H1 (cell line): ENCODE data around the gene ZNF284. TPM values are rescaled to one million over a fixed set of nuclear protein-coding genes. Genes with fewer than 3 reads are reported as not detected.

Experiments
- CTCF ChIA-PET: fragments of 300-600 bp; sonication (Branson Sonifier 250); formaldehyde crosslinking; loops from one replicate; lab custom pipeline; 2021; ENCODE audit not compliant: partially characterized antibody; lab: Charles Lee
- POLR2A ChIA-PET: fragments of 300-600 bp; sonication (Branson Sonifier 250); formaldehyde crosslinking; loops from one replicate; lab custom pipeline; 2021; ENCODE audit warnings: inconsistent platforms; ENCODE audit not compliant: partially characterized antibody; lab: Charles Lee
- DNase-seq, 2 experiments: peaks; one replicate each; pipeline versions ENCODE4 v3.0.0 to v3.0.0-alpha.2; 2010 to 2022; ENCODE audit warnings: low spot score in 2 of 2, low read depth in 1 of 2, mixed read lengths in 1 of 2
- FAIRE-seq: peaks from 2 replicates; lab custom pipeline; 2011; peaks lifted over from hg19 to GRCh38; lab: Jason Lieb, UNC
- H2AFZ ChIP-seq: 2 replicates; pipeline ENCODE4 v1.8.1; 2012; ENCODE audit warnings: low read length, inconsistent platforms
- H2AK5ac ChIP-seq: 2 replicates; pipeline ENCODE4 v1.6.1; 2013; ENCODE audit warnings: low read depth, low read length
- H2BK120ac ChIP-seq: replicated peaks from 2 replicates; pipeline ENCODE3; 2013; ENCODE audit warnings: low read depth, low read length, inconsistent platforms
- H2BK12ac ChIP-seq: 2 replicates; pipeline ENCODE4 v1.6.1; 2013; ENCODE audit warnings: low read depth, low read length
- H2BK15ac ChIP-seq: 2 replicates; pipeline ENCODE4 v1.6.1; 2013; ENCODE audit warnings: low read length
- H2BK20ac ChIP-seq: 2 replicates; pipeline ENCODE4 v1.6.1; 2013; ENCODE audit warnings: low read length
- H2BK5ac ChIP-seq: 2 replicates; pipeline ENCODE4 v1.6.1; 2013; ENCODE audit warnings: low read depth, low read length
- H3K14ac ChIP-seq: 2 replicates; pipeline ENCODE4 v1.6.1; 2013; ENCODE audit warnings: inconsistent platforms; ENCODE audit not compliant: insufficient read length
- H3K18ac ChIP-seq: 2 replicates; pipeline ENCODE4 v1.6.1; 2013; ENCODE audit warnings: low read length; ENCODE audit errors: extremely low read depth
- H3K23ac ChIP-seq: 2 replicates; pipeline ENCODE4 v1.6.1; 2013; ENCODE audit warnings: inconsistent platforms; ENCODE audit not compliant: insufficient read length
- H3K23me2 ChIP-seq: 2 replicates; pipeline ENCODE4 v1.6.1; 2013; ENCODE audit warnings: low read depth, low read length
- H3K27ac ChIP-seq: 2 replicates; pipeline ENCODE4 v1.6.1; 2011; ENCODE audit warnings: low read depth, low read length, inconsistent platforms
- H3K27me3 ChIP-seq, 4 experiments: replicated peaks in 1 of 4; 1 replicate in 1 of 4; 2 replicates in 3 of 4; pipeline versions ENCODE4 v1.6.1 to v1.8.1; 2011 to 2013; ENCODE audit warnings: low read length in 3 of 4, mild to moderate bottlenecking in 3 of 4, inconsistent platforms in 2 of 4, mixed read lengths in 2 of 4, moderate library complexity in 1 of 4; ENCODE audit not compliant: control insufficient read depth in 3 of 4, insufficient read depth in 3 of 4; ENCODE audit errors: extremely low read depth in 1 of 4
- H3K36me3 ChIP-seq, 4 experiments: 2 replicates each; pipeline versions ENCODE4 v1.6.1 to v1.8.1; 2011 to 2013; ENCODE audit warnings: mild to moderate bottlenecking in 4 of 4, low read length in 3 of 4, moderate library complexity in 2 of 4, control low read depth in 1 of 4, inconsistent platforms in 1 of 4; ENCODE audit not compliant: insufficient read depth in 4 of 4, control insufficient read depth in 2 of 4
- H3K4ac ChIP-seq: replicated peaks from 2 replicates; pipeline ENCODE3; 2013; ENCODE audit warnings: low read length, low read depth, mixed read lengths, inconsistent platforms; ENCODE audit not compliant: insufficient read length
- H3K4me1 ChIP-seq, 4 experiments: replicated peaks in 1 of 4; 1 replicate in 1 of 4; 2 replicates in 3 of 4; pipeline versions ENCODE4 v1.6.1 to v1.8.1; 2011 to 2013; ENCODE audit warnings: low read length in 3 of 4, inconsistent platforms in 2 of 4, mixed read lengths in 1 of 4; ENCODE audit not compliant: insufficient read depth in 4 of 4, control insufficient read depth in 3 of 4
- H3K4me2 ChIP-seq, 2 experiments: 2 replicates each; pipeline versions ENCODE4 v1.6.1 to v1.8.1; 2011 to 2013; ENCODE audit warnings: low read depth in 2 of 2, low read length in 2 of 2, control low read depth in 1 of 2, inconsistent platforms in 1 of 2, mild to moderate bottlenecking in 1 of 2; ENCODE audit not compliant: insufficient read depth in 1 of 2
- H3K4me3 ChIP-seq, 4 experiments: fragments of 200-600, 300-600 bp in 1 of 4; sonication (generic), shearing (Covaris generic), sonication (Bioruptor Twin) in 1 of 4; 2 replicates each; pipeline versions ENCODE4 v1.5.1 to v1.8.1; 2011 to 2016; ENCODE audit warnings: low read length in 4 of 4, low read depth in 3 of 4, control low read depth in 2 of 4, inconsistent platforms in 2 of 4, mild to moderate bottlenecking in 2 of 4, mixed read lengths in 1 of 4, moderate library complexity in 1 of 4; ENCODE audit not compliant: insufficient read depth in 2 of 4; ENCODE audit errors: extremely low read depth in 1 of 4
- H3K56ac ChIP-seq: replicated peaks from 2 replicates; pipeline ENCODE3; 2013; ENCODE audit warnings: low read depth, mild to moderate bottlenecking, mixed read lengths, low read length, inconsistent platforms; ENCODE audit not compliant: insufficient read length
- H3K79me1 ChIP-seq: 2 replicates; pipeline ENCODE4 v1.6.1; 2013; ENCODE audit warnings: low read depth, low read length, control low read depth
- H3K79me2 ChIP-seq, 2 experiments: 2 replicates each; pipeline versions ENCODE4 v1.6.1 to v1.8.1; 2012 to 2013; ENCODE audit warnings: low read length in 2 of 2, mild to moderate bottlenecking in 2 of 2, inconsistent platforms in 1 of 2; ENCODE audit not compliant: insufficient read depth in 2 of 2, control insufficient read depth in 1 of 2
- H3K9ac ChIP-seq, 4 experiments: replicated peaks in 1 of 4; 1 replicate in 1 of 4; 2 replicates in 3 of 4; pipeline versions ENCODE4 v1.6.1 to v1.8.1; 2011 to 2013; ENCODE audit warnings: low read depth in 3 of 4, low read length in 3 of 4, control low read depth in 2 of 4, mild to moderate bottlenecking in 2 of 4, moderate library complexity in 2 of 4, inconsistent platforms in 1 of 4; ENCODE audit errors: extremely low read depth in 1 of 4
- H3K9me3 ChIP-seq, 2 experiments: 2 replicates each; pipeline versions ENCODE4 v1.6.1 to v1.8.1; 2012 to 2013; ENCODE audit warnings: mild to moderate bottlenecking in 2 of 2, moderate library complexity in 2 of 2, control low read depth in 1 of 2, inconsistent platforms in 1 of 2, low read depth in 1 of 2, low read length in 1 of 2, mixed read lengths in 1 of 2; ENCODE audit not compliant: insufficient read depth in 2 of 2
- H4K20me1 ChIP-seq, 2 experiments: replicated peaks in 1 of 2; 2 replicates each; pipeline versions ENCODE3 to v1.8.1; 2011 to 2013; ENCODE audit warnings: inconsistent platforms in 2 of 2, low read length in 2 of 2, mild to moderate bottlenecking in 1 of 2; ENCODE audit not compliant: insufficient read depth in 2 of 2, control insufficient read depth in 1 of 2
- H4K5ac ChIP-seq: 2 replicates; pipeline ENCODE4 v1.6.1; 2013; ENCODE audit warnings: low read length, low read depth, mixed read lengths, inconsistent platforms; ENCODE audit not compliant: insufficient read length
- H4K8ac ChIP-seq: 2 replicates; pipeline ENCODE4 v1.8.0; 2013; ENCODE audit warnings: mild to moderate bottlenecking, moderate library complexity, low read length, inconsistent platforms; ENCODE audit not compliant: insufficient read depth; ENCODE audit errors: extremely low read depth
- H4K91ac ChIP-seq: replicated peaks from 2 replicates; pipeline ENCODE3; 2013; ENCODE audit warnings: low read length, mixed read lengths, inconsistent platforms; ENCODE audit not compliant: insufficient read length
- BRCA1 ChIP-seq: IDR thresholded peaks from 2 replicates; pipeline ENCODE4 v1.6.1; 2012; ENCODE audit warnings: low read depth, low read length, improper control_type of control experiment
- CHD1 ChIP-seq: IDR thresholded peaks from 2 replicates; pipeline ENCODE4 v1.6.1; 2012; ENCODE audit warnings: low read depth, low read length, improper control_type of control experiment
- EGR1 ChIP-seq: IDR thresholded peaks from 2 replicates; pipeline ENCODE4 v1.6.1; 2011; ENCODE audit warnings: low read depth, low read length, borderline replicate concordance
- NRF1 ChIP-seq: IDR thresholded peaks from 2 replicates; pipeline ENCODE4 v1.6.1; 2011; ENCODE audit warnings: mild to moderate bottlenecking, low read depth, low read length, improper control_type of control experiment
- POLR2A ChIP-seq, 2 experiments: IDR thresholded peaks; 1 replicate in 1 of 2; 2 replicates in 1 of 2; pipeline ENCODE4 v1.6.1; 2011; ENCODE audit warnings: low read depth in 2 of 2, low read length in 2 of 2, mild to moderate bottlenecking in 2 of 2; ENCODE audit errors: control extremely low read depth in 1 of 2
- SP1 ChIP-seq: IDR thresholded peaks from 2 replicates; pipeline ENCODE4 v1.6.1; 2011; ENCODE audit warnings: low read depth, low read length
- WGBS, 2 experiments: shearing (Covaris generic) in 1 of 2; methylation state at CpG; one replicate each; pipeline versions ENCODE4 v1.1.6 to v1.1.7; 2013 to 2015; ENCODE audit warnings: low lambda C conversion rate in 2 of 2, mixed read lengths in 2 of 2, inconsistent platforms in 1 of 2, low coverage in 1 of 2, missing lambda C conversion rate in 1 of 2; ENCODE audit not compliant: insufficient replicate concordance in 2 of 2, insufficient coverage in 1 of 2, insufficient read length in 1 of 2; ENCODE audit errors: extremely low coverage in 1 of 2, missing lambda C conversion rate in 1 of 2; 5-methylcytosine and 5-hydroxymethylcytosine counted together
- polyA plus RNA-seq, 7 experiments: library from polyadenylated mRNA; depleted of rRNA in 3 of 7; stranded (reverse) in 5 of 7; unstranded in 2 of 7; fragments of >200 nt in 5 of 7; fragments of 200-250 nt in 2 of 7; gene quantifications; 1 replicate in 5 of 7; 2 replicates in 1 of 7; 4 replicates in 1 of 7; pipeline versions ENCODE4 v1.2.1 to v1.2.3, GENCODE V29; 2011 to 2013; ENCODE audit warnings: missing spikeins in 2 of 7, mixed read lengths in 2 of 7
- total RNA-seq: library from RNA; stranded (reverse); fragmentation: NEBNext Ultra II Directional; extraction: Animal tissue kit (Norgen Biotek cat#: 25700); gene quantifications from 2 replicates; pipeline ENCODE4 v1.2.1, GENCODE V29; 2021
- TF ChIP-seq, protein P1 (sequence below): IDR thresholded peaks from 2 replicates; pipeline ENCODE4 v1.6.1; 2011; ENCODE audit warnings: low read length, improper control_type of control experiment
- TF ChIP-seq, protein P2 (sequence below): IDR thresholded peaks from 2 replicates; pipeline ENCODE4 v1.6.1; 2012; ENCODE audit warnings: low read length, inconsistent platforms
- TF ChIP-seq, protein P3 (sequence below): IDR thresholded peaks from 2 replicates; pipeline ENCODE4 v1.6.1; 2011; ENCODE audit warnings: low read depth, mild to moderate bottlenecking, low read length; ENCODE audit not compliant: insufficient read depth

The ZNF284 gene
- total and polyA plus RNA-seq, 2 of the 8 experiments (the other 6 are each of a cell fraction or from before 2014, with no cell fraction given) = 1.1 to 3.4 TPM

DNA sequence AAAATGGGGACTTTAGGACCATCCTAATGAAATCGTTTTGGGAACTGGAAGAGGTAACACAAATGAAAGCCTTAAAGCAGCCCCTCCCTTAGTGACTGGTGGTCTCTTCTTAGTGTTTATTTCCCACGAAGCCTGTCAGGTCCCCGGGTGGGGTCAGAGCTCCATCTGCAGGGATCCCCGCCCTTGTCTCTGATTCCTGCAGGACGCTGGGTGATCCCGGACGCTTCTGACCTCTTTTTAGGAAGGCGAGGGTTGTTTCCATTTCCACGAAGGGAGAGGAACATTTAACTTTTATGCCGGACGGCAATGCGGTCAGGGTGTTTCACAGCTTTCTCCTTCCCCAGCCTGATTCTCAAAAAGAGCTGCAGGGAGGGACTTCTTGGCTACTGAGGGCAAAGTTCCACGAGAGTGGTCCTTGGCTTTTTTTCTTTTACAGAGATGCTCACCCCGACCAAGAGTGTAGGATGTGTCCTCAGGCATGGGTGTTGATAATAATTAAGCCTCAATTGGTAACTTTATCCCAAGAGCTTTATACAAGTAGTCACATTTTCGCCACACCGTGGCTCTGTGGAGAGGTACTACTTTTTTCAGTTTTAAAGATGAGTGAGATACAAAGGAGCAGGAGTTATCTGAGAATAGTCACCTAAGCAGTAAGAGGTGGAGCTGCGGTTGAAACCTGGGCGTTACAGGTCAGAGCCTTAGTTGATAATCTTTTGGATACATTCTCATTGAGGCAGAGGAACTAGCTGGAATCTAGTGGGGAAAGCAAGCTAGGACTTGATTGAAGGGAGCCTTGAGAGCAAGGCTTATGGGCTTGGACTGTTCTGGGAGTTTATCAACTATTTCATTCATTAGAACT is 813 bp downstream of the ZNF284 start:
- WGBS, 2 experiments = 48% methylated on average over 18 of the region's 18 CpGs; no CpG with 5 or more reads in 1 of the 2 experiments
- no peak overlapping the region for H3K56ac ChIP-seq
- no peaks in the 10 kb centered on the region for H3K9me3 ChIP-seq
- no peak overlapping the region for H2BK120ac ChIP-seq
- H3K27me3 ChIP-seq = peaks cover 0 to 5% (median 2%) of the 10 kb centered on the region in 4 experiments; a peak in 3 of 7 replicates
- POLR2A ChIA-PET = interaction anchor here (1.4 kb wide), 1 partner anchor 39 kb away, joined by 5 read pairs; no protein-coding TSS in a partner anchor
- no peaks in the 10 kb centered on the region; a peak in 2 of 8 replicates for H3K36me3 ChIP-seq
- no peak overlapping the region for H3K4ac ChIP-seq
- peaks cover 0 to 1% (median 0%) of the 10 kb centered on the region in 4 experiments; a peak in 2 of 7 replicates for H3K4me1 ChIP-seq
- DNase-seq (no peak), FAIRE-seq (no peak)
- H3K23me2 ChIP-seq = peaks cover 9% of the 10 kb centered on the region
- H3K79me1 ChIP-seq = no peaks in the 10 kb centered on the region
- H4K8ac ChIP-seq = no peak overlapping the region
- no peak overlapping the region for H3K27ac ChIP-seq
- peak overlapping the region; percentile 74 to 94 (median 87) for H3K4me3 ChIP-seq
- no peak overlapping the region for H2BK15ac ChIP-seq
- H4K91ac ChIP-seq = no peak overlapping the region
- no peak overlapping the region for H3K18ac ChIP-seq
- no peak overlapping the region for H2AK5ac ChIP-seq
- H4K5ac ChIP-seq = no peak overlapping the region
- no peak overlapping the region for H2BK5ac ChIP-seq
- CTCF ChIA-PET = interaction anchor here (0.8 kb wide), 1 partner anchor 21 kb away, joined by 3 read pairs; the partner anchor contains the start of gene ZNF223
- peak overlapping the region; percentile 83 to 88 for H3K4me2 ChIP-seq
- no peak overlapping the region for H3K14ac ChIP-seq
- H4K20me1 ChIP-seq = no peaks in the 10 kb centered on the region
- no peak overlapping the region for H2BK20ac ChIP-seq
- no peak overlapping the region for H3K23ac ChIP-seq
- no peak overlapping the region for H2BK12ac ChIP-seq
- peak overlapping the region; percentile 99 for H2AFZ ChIP-seq
- no peaks in the 10 kb centered on the region; a peak in 1 of 4 replicates for H3K79me2 ChIP-seq
- H3K9ac ChIP-seq = peak overlapping the region in 1 of 4 experiments; percentile 69; a peak in 3 of 7 replicates
- TF ChIP-seq, protein P1, sequence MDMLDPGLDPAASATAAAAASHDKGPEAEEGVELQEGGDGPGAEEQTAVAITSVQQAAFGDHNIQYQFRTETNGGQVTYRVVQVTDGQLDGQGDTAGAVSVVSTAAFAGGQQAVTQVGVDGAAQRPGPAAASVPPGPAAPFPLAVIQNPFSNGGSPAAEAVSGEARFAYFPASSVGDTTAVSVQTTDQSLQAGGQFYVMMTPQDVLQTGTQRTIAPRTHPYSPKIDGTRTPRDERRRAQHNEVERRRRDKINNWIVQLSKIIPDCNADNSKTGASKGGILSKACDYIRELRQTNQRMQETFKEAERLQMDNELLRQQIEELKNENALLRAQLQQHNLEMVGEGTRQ = no peak
- TF ChIP-seq SP1 = no peak
- no peak for TF ChIP-seq BRCA1
- TF ChIP-seq, protein P2, sequence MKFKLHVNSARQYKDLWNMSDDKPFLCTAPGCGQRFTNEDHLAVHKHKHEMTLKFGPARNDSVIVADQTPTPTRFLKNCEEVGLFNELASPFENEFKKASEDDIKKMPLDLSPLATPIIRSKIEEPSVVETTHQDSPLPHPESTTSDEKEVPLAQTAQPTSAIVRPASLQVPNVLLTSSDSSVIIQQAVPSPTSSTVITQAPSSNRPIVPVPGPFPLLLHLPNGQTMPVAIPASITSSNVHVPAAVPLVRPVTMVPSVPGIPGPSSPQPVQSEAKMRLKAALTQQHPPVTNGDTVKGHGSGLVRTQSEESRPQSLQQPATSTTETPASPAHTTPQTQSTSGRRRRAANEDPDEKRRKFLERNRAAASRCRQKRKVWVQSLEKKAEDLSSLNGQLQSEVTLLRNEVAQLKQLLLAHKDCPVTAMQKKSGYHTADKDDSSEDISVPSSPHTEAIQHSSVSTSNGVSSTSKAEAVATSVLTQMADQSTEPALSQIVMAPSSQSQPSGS = no peak
- TF ChIP-seq EGR1 = no peak
- TF ChIP-seq, protein P3, sequence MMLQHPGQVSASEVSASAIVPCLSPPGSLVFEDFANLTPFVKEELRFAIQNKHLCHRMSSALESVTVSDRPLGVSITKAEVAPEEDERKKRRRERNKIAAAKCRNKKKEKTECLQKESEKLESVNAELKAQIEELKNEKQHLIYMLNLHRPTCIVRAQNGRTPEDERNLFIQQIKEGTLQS = no peak
- no peak for TF ChIP-seq POLR2A (IDR thresholded peaks at IDR 0.05; ENCODE audit: control extremely low read depth in 1 of 2, low read depth in 2 of 2, low read length in 2 of 2)
- TF ChIP-seq NRF1 = no peak
- no peak for TF ChIP-seq CHD1
